H9 (cell line): ENCODE measurements around the gene SYNC. TPM values are rescaled to one million over a fixed set of nuclear protein-coding genes. Genes with fewer than 3 reads are reported as not detected.

ENCODE experiments used
- DNase-seq: peaks from one replicate; pipeline ENCODE4 v3.0.0-alpha.2; 2017
- H2AFZ ChIP-seq: one replicate; pipeline ENCODE4 v1.6.1; 2013; ENCODE audit warnings: mild to moderate bottlenecking, low read length, control low read depth, moderate library complexity
- H2AK5ac ChIP-seq: 2 replicates; pipeline ENCODE4 v1.6.1; 2013; ENCODE audit warnings: low read length, control low read depth, mixed read lengths; ENCODE audit not compliant: insufficient read length
- H2BK120ac ChIP-seq: one replicate; pipeline ENCODE4 v1.6.1; 2013; ENCODE audit warnings: low read depth, mild to moderate bottlenecking, low read length, control low read depth, inconsistent platforms; ENCODE audit not compliant: poor library complexity, severe bottlenecking
- H2BK12ac ChIP-seq: 2 replicates; pipeline ENCODE4 v1.6.1; 2013; ENCODE audit warnings: low read length, control low read depth, mixed read lengths, low read depth; ENCODE audit not compliant: insufficient read length
- H2BK15ac ChIP-seq: 2 replicates; pipeline ENCODE4 v1.6.1; 2013; ENCODE audit warnings: low read depth, low read length, control low read depth
- H2BK20ac ChIP-seq: one replicate; pipeline ENCODE4 v1.6.1; 2013; ENCODE audit warnings: low read depth, mild to moderate bottlenecking, low read length, control low read depth, inconsistent platforms; ENCODE audit not compliant: poor library complexity, severe bottlenecking
- H2BK5ac ChIP-seq: 2 replicates; pipeline ENCODE4 v1.6.1; 2013; ENCODE audit warnings: low read length, control low read depth, mixed read lengths; ENCODE audit not compliant: insufficient read length
- H3K14ac ChIP-seq: 2 replicates; pipeline ENCODE4 v1.6.1; 2013; ENCODE audit warnings: low read length, control low read depth; ENCODE audit not compliant: insufficient read depth
- H3K18ac ChIP-seq: 2 replicates; pipeline ENCODE4 v1.6.1; 2013; ENCODE audit warnings: low read depth, mild to moderate bottlenecking, mixed read lengths, low read length, control low read depth; ENCODE audit not compliant: insufficient read length
- H3K23ac ChIP-seq: 2 replicates; pipeline ENCODE4 v1.6.1; 2013; ENCODE audit warnings: low read length, control low read depth, mixed read lengths, low read depth; ENCODE audit not compliant: insufficient read length
- H3K23me2 ChIP-seq: 2 replicates; pipeline ENCODE4 v1.6.1; 2013; ENCODE audit warnings: low read depth, mild to moderate bottlenecking, mixed read lengths, low read length, control low read depth; ENCODE audit not compliant: insufficient read length, poor library complexity, severe bottlenecking
- H3K27ac ChIP-seq: 2 replicates; pipeline ENCODE4 v1.5.1; 2013; ENCODE audit warnings: low read length, control low read depth, mixed read lengths, low read depth; ENCODE audit not compliant: insufficient read length
- H3K27me3 ChIP-seq: 2 replicates; pipeline ENCODE4 v1.6.1; 2013; ENCODE audit warnings: low read length, control low read depth, inconsistent platforms; ENCODE audit not compliant: insufficient read depth
- H3K4ac ChIP-seq: 2 replicates; pipeline ENCODE4 v1.6.1; 2013; ENCODE audit warnings: low read depth, mild to moderate bottlenecking, control low read depth, inconsistent platforms, low read length, moderate library complexity
- H3K4me1 ChIP-seq: 2 replicates; pipeline ENCODE4 v1.6.1; 2013; ENCODE audit warnings: low read length, control low read depth, inconsistent platforms; ENCODE audit not compliant: insufficient read depth
- H3K4me2 ChIP-seq: 2 replicates; pipeline ENCODE4 v1.6.1; 2013; ENCODE audit warnings: low read length, control low read depth, mixed read lengths; ENCODE audit not compliant: insufficient read length, insufficient read depth
- H3K56ac ChIP-seq: 2 replicates; pipeline ENCODE4 v1.6.1; 2013; ENCODE audit warnings: low read depth, mild to moderate bottlenecking, mixed read lengths, low read length, control low read depth; ENCODE audit not compliant: insufficient read length
- H3K79me1 ChIP-seq: 2 replicates; pipeline ENCODE4 v1.6.1; 2013; ENCODE audit warnings: low read depth, mild to moderate bottlenecking, moderate library complexity, low read length, control low read depth, inconsistent platforms; ENCODE audit not compliant: insufficient read depth, poor library complexity, severe bottlenecking
- H3K79me2 ChIP-seq: 2 replicates; pipeline ENCODE4 v1.6.1; 2013; ENCODE audit warnings: low read length, control low read depth, inconsistent platforms; ENCODE audit not compliant: insufficient read depth
- H3K9ac ChIP-seq: 2 replicates; pipeline ENCODE4 v1.6.1; 2013; ENCODE audit warnings: low read length, control low read depth, mixed read lengths; ENCODE audit not compliant: insufficient read length; ENCODE audit errors: extremely low read depth
- H3K9me3 ChIP-seq: one replicate; pipeline ENCODE4 v1.6.1; 2013; ENCODE audit warnings: low read depth, low read length, inconsistent platforms; ENCODE audit not compliant: control insufficient read depth
- H3T11ph ChIP-seq: one replicate; pipeline ENCODE4 v1.6.1; 2013; ENCODE audit warnings: mild to moderate bottlenecking, low read length, control low read depth, inconsistent platforms
- H4K20me1 ChIP-seq: one replicate; pipeline ENCODE4 v1.6.1; 2013; ENCODE audit not compliant: control insufficient read depth, insufficient read length, insufficient read depth
- H4K5ac ChIP-seq: 2 replicates; pipeline ENCODE4 v1.6.1; 2013; ENCODE audit warnings: low read depth, mild to moderate bottlenecking, mixed read lengths, low read length, control low read depth; ENCODE audit not compliant: insufficient read length
- H4K8ac ChIP-seq: replicated peaks from 2 replicates; pipeline ENCODE4 v1.6.1; 2013; ENCODE audit warnings: low read length, control low read depth, mixed read lengths, low read depth; ENCODE audit not compliant: insufficient read length
- H4K91ac ChIP-seq: 2 replicates; pipeline ENCODE4 v1.6.1; 2013; ENCODE audit warnings: low read depth, mild to moderate bottlenecking, moderate library complexity, mixed read lengths, low read length, control low read depth; ENCODE audit not compliant: insufficient read length
- H3K27ac Mint-ChIP-seq, 3 experiments: 2 replicates in 2 of 3; 3 replicates in 1 of 3; pipeline ENCODE4 v1.8.0; 2020 to 2021; ENCODE audit warnings: mixed read lengths in 3 of 3, mild to moderate bottlenecking in 1 of 3, moderate library complexity in 1 of 3
- H3K27me3 Mint-ChIP-seq: 2 replicates; pipeline ENCODE4 v1.8.0; 2021; ENCODE audit warnings: low read depth, mild to moderate bottlenecking, moderate library complexity, mixed read lengths
- H3K36me3 Mint-ChIP-seq, 3 experiments: 2 replicates in 2 of 3; 3 replicates in 1 of 3; pipeline ENCODE4 v1.8.0; 2020 to 2021; ENCODE audit warnings: low read depth in 3 of 3, mixed read lengths in 3 of 3; ENCODE audit not compliant: insufficient read depth in 1 of 3
- H3K4me1 Mint-ChIP-seq, 2 experiments: 2 replicates each; pipeline ENCODE4 v1.8.0; 2020; ENCODE audit warnings: mixed read lengths in 2 of 2
- H3K4me3 Mint-ChIP-seq, 2 experiments: 2 replicates in 1 of 2; 3 replicates in 1 of 2; pipeline ENCODE4 v1.8.0; 2020 to 2021; ENCODE audit warnings: mild to moderate bottlenecking in 2 of 2, mixed read lengths in 2 of 2, moderate library complexity in 1 of 2
- H3K9me3 Mint-ChIP-seq, 2 experiments: 2 replicates in 1 of 2; 3 replicates in 1 of 2; pipeline ENCODE4 v1.8.0; 2020; ENCODE audit warnings: mild to moderate bottlenecking in 2 of 2, mixed read lengths in 2 of 2, moderate library complexity in 1 of 2
- WGBS: extraction: QIAGEN DNeasy Blood & Tissue Kit; methylation state at CpG from one replicate; pipeline ENCODE4 v1.1.7; 2013; ENCODE audit warnings: missing lambda C conversion rate, low lambda C conversion rate, mixed read lengths; ENCODE audit not compliant: insufficient read length; ENCODE audit errors: extremely low coverage; 5-methylcytosine and 5-hydroxymethylcytosine counted together
- total RNA-seq: library from RNA; stranded (reverse); gene quantifications from 2 replicates; pipeline ENCODE4 v1.2.1, GENCODE V29; 2021
- TF ChIP-seq, protein P1 (sequence below): fragments of 200-600 bp; sonication (generic); conservative IDR thresholded peaks from 3 replicates; pipeline ENCODE4 v1.8.0; 2021; ENCODE audit warnings: antibody characterized with exemption, mild to moderate bottlenecking

SYNC gene
- total RNA-seq, 1 experiment from 2014 or later = 0.15 TPM

DNA sequence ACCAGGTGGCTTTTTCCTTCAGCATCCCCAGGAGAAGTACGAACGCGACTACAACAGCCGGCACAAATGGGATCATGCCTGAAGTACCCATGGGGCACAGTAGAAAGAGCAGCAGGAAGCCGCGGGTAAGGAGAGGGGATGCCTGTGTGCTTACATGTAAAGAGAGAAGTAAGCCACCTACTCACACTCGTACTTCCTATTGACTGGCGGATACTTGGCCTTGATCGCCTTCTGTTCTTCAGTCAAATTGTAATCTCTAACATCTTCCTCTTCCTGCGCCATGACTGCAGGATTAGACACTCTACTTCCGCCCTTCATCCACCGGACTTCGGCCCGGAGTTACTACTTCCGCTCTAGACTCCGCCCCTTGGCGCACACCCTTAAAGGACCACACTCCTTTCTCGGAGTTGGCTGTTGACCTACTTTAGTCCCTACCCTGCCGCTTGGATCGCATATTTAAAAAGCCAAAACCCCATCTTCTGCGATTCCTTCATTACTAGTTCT, 52.3 kb downstream of the SYNC start, which contains the start of gene ZBTB8OS:
ZBTB8OS (minus strand) TSS at position 303 of the 504 bp plus-strand sequence; CDS start at position 282, 21 bp downstream.
- peak within 1 kb of the TSS; percentile 99 for H4K91ac ChIP-seq
- H3K27me3 ChIP-seq = no peaks in the 10 kb centered on the region
- peak within 1 kb of the TSS; percentile 46 for H4K8ac ChIP-seq
- H3K18ac ChIP-seq = peak within 1 kb of the TSS; percentile 99
- H3K56ac ChIP-seq = peak within 1 kb of the TSS; percentile 76
- peak within 1 kb of the TSS; percentile 99 for H3K9ac ChIP-seq
- no CpG with 5 or more reads among the region's 21 CpGs for whole genome bisulfite sequencing
- H3K4ac ChIP-seq = peak within 1 kb of the TSS; percentile 99
- peak; percentile 89 for DNase-seq
- peak within 1 kb of the TSS; percentile 50 for H2BK20ac ChIP-seq
- peak within 1 kb of the TSS; percentile 83 for H2BK5ac ChIP-seq
- Mint-ChIP-seq H3K4me3 (peak within 1 kb of the TSS; percentile 95 to 96), H3K36me3 (peaks cover 46 to 57% (median 53%) of the 10 kb centered on the region in 3 experiments), H3K27ac (peak within 1 kb of the TSS; percentile 99 to 100 (median 100)), H3K4me1 (peaks cover 15 to 32% of the 10 kb centered on the region in 2 experiments), H3K27me3 (no peaks in the 10 kb centered on the region), H3K9me3 (peaks cover 0 to 5% of the 10 kb centered on the region in 2 experiments; a peak in 4 of 5 replicates)
- peak within 1 kb of the TSS; percentile 94 for H2BK120ac ChIP-seq
- no peak within 1 kb of the TSS for H2AK5ac ChIP-seq
- no peak within 1 kb of the TSS for H2AFZ ChIP-seq
- peaks cover 7% of the 10 kb centered on the region for H3K23me2 ChIP-seq
- H3K14ac ChIP-seq = peak within 1 kb of the TSS; percentile 100
- peak within 1 kb of the TSS; percentile 66 for H3K4me2 ChIP-seq
- H3K9me3 ChIP-seq = no peaks in the 10 kb centered on the region
- TF ChIP-seq, protein P1, sequence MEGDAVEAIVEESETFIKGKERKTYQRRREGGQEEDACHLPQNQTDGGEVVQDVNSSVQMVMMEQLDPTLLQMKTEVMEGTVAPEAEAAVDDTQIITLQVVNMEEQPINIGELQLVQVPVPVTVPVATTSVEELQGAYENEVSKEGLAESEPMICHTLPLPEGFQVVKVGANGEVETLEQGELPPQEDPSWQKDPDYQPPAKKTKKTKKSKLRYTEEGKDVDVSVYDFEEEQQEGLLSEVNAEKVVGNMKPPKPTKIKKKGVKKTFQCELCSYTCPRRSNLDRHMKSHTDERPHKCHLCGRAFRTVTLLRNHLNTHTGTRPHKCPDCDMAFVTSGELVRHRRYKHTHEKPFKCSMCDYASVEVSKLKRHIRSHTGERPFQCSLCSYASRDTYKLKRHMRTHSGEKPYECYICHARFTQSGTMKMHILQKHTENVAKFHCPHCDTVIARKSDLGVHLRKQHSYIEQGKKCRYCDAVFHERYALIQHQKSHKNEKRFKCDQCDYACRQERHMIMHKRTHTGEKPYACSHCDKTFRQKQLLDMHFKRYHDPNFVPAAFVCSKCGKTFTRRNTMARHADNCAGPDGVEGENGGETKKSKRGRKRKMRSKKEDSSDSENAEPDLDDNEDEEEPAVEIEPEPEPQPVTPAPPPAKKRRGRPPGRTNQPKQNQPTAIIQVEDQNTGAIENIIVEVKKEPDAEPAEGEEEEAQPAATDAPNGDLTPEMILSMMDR = no peak
- H2BK12ac ChIP-seq = peak within 1 kb of the TSS; percentile 80
- peak within 1 kb of the TSS; percentile 97 for H3K27ac ChIP-seq
- no peaks in the 10 kb centered on the region for H3K4me1 ChIP-seq
- no peaks in the 10 kb centered on the region for H4K20me1 ChIP-seq
- peaks cover 29% of the 10 kb centered on the region; the same call in 1 of the 2 replicates for H3K79me2 ChIP-seq
- no peak within 1 kb of the TSS for H2BK15ac ChIP-seq
- peak within 1 kb of the TSS; percentile 93 for H4K5ac ChIP-seq
- no peaks in the 10 kb centered on the region for H3K79me1 ChIP-seq
- peak within 1 kb of the TSS; percentile 88 for H3T11ph ChIP-seq
- H3K23ac ChIP-seq = no peak within 1 kb of the TSS
